GM19043 (cell line): ENCODE measurements around the gene CEBPZOS.
"Not testable (repeated sequence)": the region's sequence is repeated elsewhere in the genome, so short reads cannot be mapped to it uniquely, and the experiment has no call there.

Source experiments
- ATAC-seq: cut with Tn5 transposase; IDR thresholded peaks from one replicate; pipeline ENCODE4 v1.9.1; 2021; ENCODE audit warnings: low read depth; ENCODE audit not compliant: unreplicated experiment

CEBPZOS gene

DNA sequence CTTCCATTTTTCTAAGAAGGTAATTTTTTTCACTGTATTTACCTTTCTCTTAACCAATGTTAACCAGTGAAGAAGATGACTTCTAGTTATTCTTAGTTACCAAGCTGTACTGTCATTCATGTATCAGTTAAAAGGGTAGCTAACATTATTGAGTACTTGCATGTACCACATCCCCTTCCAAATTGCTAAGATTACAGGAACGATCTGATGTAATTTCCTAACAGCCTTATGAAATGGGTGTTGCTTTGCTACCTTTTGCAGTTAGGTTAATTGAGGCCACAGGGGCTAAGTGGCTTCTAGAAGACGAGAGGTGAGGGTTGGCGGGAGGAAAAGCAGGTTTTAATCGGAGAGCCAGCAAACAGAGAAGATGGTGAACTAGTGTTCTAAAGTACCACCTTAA is 6.0 kb upstream of the CEBPZOS start:
- ATAC-seq, result no peak

DNA sequence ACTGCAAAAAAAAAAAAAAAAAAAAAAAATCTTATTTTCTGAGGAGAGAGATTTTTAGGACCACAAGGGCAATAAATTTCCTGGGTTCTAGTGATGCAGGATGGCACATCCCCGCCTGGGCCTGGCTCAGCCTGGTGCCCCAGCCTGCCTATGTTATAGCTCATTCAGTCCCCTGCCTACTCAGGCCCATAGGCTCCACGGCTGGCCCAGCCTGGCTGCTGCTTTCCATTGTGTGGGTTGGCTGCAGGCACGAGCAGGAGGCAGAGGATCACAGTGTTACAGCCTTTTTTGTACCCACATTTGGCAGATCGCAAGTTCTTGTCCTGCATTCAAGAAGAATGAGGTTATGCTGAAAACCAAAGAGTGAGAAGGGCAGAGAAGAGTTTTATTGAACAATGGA is 5.0 kb upstream of the CEBPZOS start:
- no peak for ATAC-seq

DNA sequence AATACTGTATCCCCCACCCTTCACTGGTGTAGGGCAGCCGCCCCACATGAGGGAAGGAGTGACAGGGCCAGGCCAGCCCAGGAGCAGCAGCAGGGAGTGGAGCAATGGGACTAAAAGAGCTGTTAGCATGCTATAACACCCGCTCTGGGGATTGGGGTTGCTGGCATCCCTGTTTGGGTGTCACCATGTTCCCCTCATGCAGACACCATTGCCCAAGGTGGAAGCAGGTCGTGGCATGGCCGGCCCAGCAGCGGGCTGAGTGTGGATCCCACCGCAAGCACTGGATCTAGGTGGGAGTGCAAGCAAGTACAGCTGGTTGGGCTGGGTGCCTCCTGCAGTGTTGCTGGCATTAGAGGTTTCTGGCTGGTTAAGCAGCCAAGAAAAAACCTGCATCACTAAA is 4.5 kb upstream of the CEBPZOS start:
- no peak for ATAC-seq

DNA sequence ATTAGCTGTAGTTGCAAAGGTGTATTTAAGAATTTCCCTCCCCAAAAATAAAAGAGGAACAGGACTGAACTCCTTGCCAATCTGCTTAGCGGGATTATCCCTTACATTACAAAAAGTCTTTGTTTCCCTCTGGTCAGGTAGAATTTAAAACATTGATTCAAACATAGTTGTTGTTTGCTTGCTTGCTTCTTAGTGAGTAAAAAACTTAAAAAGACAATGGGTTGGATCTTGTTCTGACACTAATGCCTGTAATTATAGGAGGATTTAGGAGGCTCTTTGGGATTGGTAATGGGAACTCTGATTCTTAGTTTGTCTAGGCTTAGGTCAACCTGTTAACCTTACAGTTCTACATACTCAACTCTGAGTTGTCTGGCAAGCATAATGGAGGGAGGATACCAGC is 3.7 kb upstream of the CEBPZOS start:
- ATAC-seq, result no peak

DNA sequence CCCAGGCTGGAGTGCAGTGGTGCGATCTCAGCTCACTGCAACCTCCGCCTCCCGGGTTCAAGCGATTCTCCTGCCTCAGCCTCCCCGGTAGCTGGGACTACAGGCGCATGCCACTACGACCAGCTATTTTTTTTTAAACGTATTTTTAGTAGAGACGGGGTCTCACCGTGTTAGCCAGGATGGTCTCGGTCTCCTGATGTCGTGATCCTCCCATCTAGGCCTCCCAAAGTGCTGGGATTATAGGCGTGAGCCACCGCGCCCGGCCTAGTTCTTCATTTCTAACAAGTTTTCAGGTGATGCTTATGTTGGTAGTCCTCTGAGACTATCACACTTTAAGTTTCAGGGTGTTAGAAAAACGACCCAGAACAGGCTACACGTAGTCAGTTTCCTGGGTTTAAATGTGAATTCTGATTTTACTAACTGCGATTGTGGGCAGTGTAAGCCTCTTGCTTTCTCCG is 405 bp upstream of the CEBPZOS start:
- ATAC-seq, result not testable (repeated sequence)

DNA sequence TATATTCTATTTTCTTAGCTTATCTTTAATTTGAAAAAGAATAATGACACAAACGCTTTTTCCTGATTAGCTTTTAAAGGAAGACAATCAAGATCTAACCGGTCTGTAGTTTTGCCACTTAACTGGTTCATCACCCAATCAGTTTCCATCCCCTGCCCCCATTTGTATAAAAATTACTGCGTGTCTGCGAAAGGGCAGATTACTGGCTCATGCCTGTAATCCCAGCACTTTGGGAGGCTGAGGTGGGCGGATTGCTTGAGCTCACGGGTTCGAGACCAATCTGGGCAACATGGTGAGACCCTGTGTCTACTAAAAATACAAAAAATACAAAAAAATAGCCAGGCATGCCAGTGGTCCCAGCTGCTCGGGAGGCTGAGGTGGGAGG is 2.4 kb downstream of the CEBPZOS start:
- no peak for ATAC-seq

DNA sequence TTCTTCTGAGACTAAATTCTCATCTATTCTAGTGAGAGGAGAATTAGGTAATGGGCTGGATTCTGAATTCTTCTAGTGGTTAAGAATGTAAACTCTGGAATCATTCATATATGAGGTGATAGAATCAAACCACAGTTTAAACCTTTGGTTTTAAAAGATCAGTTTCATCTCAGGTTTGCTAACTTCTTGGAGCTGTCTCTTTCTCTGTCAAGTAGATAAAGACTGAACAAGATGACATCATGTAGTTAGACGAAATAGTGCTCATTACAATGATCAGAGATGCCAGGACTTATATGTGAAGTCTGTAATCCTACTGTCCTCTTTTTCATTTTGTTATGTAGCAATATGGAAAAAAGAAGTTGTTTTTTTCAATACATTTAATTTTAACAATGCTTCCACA is 4.9 kb downstream of the CEBPZOS start:
- ATAC-seq, result no peak

DNA sequence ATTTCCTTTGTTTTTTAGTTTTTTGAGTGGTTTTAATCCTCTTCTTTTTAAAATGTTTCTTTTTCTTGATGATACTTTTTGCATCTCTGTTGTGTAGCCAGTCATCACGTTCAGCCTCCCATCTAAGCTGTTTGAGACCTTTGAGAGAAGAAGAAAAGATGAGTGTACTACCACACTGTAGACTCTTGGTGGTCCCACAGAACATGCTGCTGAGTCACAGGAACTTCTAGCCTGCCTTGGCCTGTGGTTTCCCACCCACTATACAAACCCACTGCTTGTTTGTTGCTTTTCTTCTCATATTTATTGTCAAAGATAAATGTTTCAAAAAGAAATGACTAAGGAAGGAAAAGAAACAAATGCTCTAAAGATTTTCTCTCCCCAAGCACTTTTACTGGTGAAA is 5.5 kb downstream of the CEBPZOS start:
- ATAC-seq, result no peak

DNA sequence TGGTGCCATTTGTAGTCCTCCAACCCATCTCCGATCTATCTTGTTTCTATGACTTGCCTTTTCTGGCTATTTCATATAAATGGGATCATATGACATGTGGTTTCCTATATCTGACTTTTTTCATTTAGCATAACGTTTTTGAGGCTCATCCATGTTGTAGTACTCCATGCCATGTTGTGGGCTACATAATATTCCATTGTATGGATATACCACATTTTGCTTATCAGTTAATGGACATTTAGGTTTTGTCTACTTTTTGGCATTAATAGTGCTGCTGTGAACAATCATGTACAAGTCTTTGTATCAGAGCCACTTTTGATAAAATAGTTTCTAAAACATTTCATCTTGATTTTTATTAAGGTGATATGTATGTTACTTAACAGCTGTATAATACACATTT is 7.4 kb downstream of the CEBPZOS start:
- no peak for ATAC-seq

DNA sequence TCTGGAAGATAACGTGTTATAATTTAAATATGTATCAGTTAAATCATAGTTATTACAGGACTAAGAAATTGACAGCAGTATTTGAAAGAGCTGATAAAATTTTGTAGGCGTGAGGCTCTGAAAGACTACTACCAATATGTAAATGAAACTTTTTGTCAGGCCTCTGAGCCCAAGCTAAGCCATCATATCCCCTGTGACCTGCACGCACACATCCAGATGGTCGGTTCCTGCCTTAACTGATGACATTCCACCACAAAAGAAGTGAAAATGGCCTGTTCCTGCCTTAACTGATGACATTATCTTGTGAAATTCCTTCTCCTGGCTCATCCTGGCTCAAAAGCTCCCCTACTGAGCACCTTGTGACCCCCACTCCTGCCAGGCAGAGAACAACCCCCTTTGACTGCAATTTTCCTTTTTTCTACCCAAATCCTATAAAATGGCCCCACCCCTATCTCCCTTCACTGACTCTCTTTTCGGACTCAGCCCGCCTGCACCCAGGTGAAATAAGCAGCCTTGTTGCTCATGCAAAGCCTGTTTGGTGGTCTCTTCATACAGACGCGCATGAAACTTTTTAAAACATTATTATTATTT is 8.9 kb downstream of the CEBPZOS start:
- ATAC-seq, result not testable (repeated sequence)

DNA sequence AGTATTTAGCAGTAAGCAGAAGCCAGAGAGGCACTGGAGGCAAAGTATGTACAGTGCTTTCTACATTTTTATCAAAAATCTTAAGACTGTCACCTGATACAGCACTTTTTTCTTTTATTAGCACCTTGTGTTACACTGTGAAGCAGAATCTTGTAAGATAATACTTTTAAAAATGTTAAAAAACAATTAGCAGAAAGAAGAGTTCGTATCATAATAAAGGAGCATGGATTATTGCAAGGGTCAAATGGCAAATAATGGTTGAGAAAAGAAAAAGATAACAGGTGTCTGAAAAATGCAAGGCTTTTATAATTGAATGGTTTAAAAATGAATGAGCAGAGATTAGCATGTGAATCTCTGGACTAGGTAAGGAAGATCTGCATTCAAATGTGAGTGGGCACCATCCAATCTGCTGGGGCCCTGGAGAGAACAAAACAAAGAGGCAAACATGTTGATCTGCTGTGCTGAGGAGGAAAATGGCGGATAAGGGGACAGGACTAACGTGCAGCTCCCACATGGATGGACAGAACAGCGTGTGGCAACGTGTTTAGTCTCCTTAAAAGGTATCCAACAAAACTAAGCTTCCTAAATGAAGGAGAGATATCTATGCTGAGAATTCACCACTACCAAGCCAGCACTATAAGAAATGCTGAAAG is 9.5 kb downstream of the CEBPZOS start:
- no peak for ATAC-seq

DNA sequence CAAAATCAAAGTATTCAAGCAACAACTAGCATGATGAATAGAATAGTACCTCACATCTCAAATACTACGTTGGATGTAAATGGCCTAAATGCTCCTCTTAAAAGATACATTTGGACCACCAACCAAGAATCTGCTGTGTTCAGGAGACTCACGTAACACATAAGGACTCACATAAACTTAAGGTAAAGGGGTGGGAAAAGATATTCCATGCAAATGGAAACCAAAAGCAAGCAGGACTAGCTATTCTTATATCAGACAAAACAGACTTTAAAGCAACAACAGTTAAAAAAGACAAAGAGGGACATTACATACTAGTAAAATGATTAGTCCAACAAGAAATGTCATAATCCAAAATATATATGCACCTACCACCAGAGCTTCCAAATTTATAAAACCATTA is 10.5 kb downstream of the CEBPZOS start:
- ATAC-seq, result not testable (repeated sequence)

DNA sequence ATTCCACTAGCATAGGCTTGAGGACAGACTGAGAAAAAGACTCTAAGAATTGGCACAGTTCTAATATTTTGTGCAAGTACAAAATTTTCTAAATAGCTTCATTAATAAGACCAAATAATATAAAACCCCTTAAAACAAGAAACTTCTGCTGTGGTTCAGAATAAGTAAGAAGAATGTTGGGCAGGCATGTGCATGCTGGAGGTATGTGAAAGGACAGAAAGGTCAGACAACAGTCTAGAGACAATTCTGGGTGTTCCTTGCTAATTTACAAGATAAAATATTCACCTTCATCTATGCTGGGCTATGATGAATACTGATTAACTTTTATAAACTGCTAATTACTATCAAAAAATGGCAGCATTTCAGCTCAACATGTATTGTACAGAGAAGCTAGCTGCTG is 14.9 kb downstream of the CEBPZOS start:
- no peak for ATAC-seq

DNA sequence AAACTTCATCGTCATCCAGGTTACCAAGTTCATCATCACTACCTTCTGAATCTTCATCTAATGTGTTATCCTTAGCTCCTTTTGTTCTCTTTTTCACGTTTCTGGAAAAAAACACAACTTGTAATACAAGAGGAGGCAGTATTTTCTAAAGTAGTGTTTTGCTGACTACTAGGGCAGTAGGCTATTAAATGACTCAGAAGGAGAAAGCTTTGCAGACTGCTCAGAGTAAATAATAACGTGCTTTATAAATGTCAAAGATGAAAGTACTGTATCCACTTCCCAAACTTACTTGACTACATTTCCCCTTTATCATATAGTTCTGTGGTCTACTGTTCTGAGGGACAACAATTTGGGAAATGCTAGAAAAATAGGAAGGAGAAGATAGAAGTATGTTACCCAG is 15.6 kb downstream of the CEBPZOS start:
- ATAC-seq, result no peak

DNA sequence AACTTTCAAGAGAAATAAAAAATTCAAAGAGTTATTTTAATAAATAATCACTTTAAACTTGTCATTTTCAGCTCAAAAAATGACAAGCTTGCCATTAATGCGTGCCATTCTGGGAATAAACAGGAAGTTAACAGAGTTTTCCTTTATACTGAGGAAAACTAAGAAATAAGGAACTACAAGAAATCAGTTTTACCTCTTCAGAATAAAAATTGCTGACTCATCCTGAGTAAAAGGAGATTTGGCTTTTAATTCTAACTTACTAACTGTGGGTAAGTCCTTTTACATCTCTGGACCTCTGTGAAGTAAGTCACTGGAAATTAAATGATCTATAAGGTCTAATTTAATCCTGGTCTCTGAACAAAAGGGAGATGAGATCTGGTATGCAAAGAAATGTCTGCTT is 19.0 kb downstream of the CEBPZOS start:
- ATAC-seq, result no peak

DNA sequence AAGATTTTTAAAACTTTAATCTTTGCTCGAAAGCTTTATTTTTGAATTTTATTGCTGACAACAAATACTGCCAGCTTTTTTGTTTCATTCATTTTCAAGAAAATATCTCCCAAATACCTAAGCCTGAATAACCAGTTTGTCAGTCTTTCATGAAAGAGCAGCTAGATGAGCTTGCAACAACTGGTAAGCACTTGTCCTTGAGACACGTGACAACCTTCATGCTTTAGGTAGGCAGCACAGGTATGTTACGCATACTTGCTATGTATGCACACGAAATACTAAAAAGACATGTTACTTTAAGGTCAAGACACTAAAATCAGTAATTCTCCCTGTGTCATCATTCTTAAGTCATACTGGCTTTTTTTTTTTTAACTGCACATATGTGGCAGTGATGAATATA is 22.8 kb downstream of the CEBPZOS start:
- ATAC-seq, result no peak

DNA sequence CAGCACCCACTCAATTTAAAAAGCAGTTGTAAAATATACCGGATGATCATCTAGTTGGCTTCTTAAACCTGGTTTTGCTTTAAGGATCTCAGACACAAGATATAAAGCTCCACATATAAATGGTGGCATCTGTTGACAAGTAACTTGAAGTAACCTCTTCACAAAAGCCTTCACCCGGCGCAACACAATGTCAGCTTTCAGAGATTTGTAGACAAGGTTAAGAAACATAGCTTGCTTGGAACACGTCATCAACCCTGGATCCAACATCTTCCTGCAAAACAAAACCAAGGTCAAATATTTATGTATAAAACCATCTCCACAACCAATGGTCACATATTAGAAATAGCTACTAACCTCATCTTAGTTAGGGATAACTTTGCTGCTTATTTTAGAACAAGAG is 26.8 kb downstream of the CEBPZOS start:
- no peak for ATAC-seq

DNA sequence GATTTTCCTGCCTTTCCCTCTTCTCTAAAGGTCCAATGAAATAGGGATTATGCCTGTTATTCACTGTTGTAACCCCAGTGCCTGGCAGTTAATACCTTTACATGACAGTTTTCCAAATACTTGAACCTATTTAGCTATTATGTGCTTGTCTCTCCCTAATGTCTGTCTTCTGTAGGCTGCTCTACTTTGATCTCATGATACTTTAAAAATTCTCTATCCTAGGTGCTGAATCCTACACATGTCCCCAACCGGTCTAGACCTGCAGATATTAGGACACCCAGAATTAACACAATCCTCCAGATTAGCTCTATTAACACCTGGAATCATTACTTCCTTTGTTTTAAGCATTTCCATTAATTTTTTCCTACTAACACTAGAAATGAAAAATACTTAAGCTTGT is 27.8 kb downstream of the CEBPZOS start:
- no peak for ATAC-seq

DNA sequence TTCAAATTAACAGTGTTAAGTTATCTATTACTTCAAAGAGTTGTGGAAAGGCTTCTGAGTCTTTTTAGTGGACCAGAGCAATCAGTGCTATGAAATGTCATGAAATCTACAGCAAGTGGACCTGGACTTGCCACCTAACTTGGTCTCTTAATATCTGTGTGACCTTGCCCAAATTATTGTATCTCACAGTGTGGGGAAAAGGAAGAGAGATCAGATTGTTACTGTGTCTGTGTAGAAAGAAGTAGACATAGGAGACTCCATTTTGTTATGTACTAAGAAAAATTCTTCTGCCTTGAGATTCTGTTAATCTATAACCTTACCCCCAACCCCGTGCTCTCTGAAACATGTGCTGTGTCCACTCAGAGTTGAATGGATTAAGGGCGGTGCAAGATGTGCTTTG is 28.8 kb downstream of the CEBPZOS start:
- ATAC-seq, result not testable (repeated sequence)

DNA sequence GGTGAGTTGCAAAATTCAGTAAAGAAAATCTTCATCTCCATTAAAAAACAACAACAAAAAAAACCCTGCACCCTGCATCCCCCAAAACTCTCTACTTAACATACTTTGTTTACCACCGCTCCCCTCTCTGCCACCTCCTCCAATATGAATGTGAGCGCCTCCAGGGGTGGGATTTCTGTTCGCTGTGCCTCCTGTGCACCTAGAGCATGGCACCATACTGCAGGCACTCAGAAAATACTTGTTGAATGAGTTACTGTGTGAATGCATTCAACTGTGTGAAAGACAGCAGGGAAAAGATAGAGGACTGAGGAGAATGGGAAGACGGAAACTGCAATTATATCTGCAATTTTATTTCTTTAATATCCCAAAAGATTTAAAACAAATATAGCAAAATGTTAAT is 30.6 kb downstream of the CEBPZOS start:
- no peak for ATAC-seq

DNA sequence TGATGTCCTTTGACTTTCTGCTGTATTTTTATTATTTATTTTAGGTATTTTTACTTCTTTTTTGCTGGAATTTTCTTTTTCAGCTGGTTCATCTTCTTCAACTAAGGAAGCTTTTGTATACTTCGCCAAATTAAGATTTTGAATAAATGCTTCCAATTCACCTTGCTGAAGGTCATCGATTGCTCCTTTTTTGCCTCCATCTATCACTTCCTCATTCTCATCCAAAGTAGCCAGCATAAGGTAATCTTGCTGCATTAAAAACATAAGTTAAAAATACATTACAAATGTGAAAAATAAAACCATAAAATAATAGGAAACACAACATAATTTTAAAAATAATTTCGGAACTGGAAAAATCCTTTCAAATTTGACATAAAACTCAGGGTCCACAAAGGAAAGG is 32.5 kb downstream of the CEBPZOS start:
- no peak for ATAC-seq

DNA sequence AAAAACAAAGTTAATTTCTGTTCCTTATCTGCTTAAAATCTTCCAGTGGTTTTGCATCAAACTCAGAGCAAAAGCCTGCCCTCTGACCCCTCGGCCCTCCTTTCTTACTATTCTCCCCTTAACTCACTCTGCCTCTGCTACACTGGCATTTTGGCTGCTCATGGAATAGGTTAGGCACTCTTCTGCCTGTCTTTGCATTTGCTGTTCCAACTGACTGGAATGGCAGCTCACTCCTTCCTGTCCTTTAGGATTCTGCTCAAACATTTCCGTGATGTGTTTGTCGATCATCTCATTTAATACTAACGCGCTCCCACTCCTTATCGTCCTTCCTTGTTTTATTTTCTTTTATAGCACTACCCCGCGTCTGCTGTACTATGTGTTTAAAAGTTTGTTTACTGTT is 34.3 kb downstream of the CEBPZOS start:
- no peak for ATAC-seq
